Measurements from ENCODE around the gene CRACR2B.

The CRACR2B gene

GRCh38 chr11:809287-810039, 18.3 kb upstream of the CRACR2B start, which contains the start of gene RPLP2 (continued):
- TF ChIP-seq ZNF280C (tag by site-specific recombination; IDR thresholded peaks at IDR 0.05) (no peak), INSM2 (tag by site-specific recombination; IDR thresholded peaks at IDR 0.05) (peak; percentile 33; the same call in 1 of the 2 replicates), ZNF148 (tag by site-specific recombination; IDR thresholded peaks at IDR 0.05; ENCODE audit: borderline replicate concordance) (no peak), ZNF292 (tag by site-specific recombination; IDR thresholded peaks at IDR 0.05; ENCODE audit: borderline replicate concordance, low read depth) (no peak), KLF17 (tag by site-specific recombination; IDR thresholded peaks at IDR 0.05) (peak; percentile 80), FEZF1 (tag by site-specific recombination; IDR thresholded peaks at IDR 0.05) (peak; percentile 90), ZSCAN23 (tag by site-specific recombination; IDR thresholded peaks at IDR 0.05) (no peak), ZNF341 (tag by site-specific recombination; IDR thresholded peaks at IDR 0.05; ENCODE audit: low read depth) (peak; percentile 62), SP3 (tag by site-specific recombination; IDR thresholded peaks at IDR 0.05) (peak; percentile 92), ZNF223 (tag by site-specific recombination; IDR thresholded peaks at IDR 0.05) (no peak), ZBTB8A (tag by site-specific recombination; IDR thresholded peaks at IDR 0.05) (peak; percentile 59), KLF9 (tag by site-specific recombination; IDR thresholded peaks at IDR 0.05; ENCODE audit: low read depth) (peak; percentile 34), TRIM28 (IDR thresholded peaks at IDR 0.05; ENCODE audit: borderline replicate concordance, low read length) (no peak; the same call in 1 of the 2 replicates), SP7 (tag by site-specific recombination; IDR thresholded peaks at IDR 0.05) (peak; percentile 62), ZNF548 (tag by site-specific recombination; IDR thresholded peaks at IDR 0.05) (no peak), ZFP37 (tag by site-specific recombination; IDR thresholded peaks at IDR 0.05) (0 out of 2 replicates have a peak, but pooled peaks have one; percentile 67), ZBTB20 (tag by site-specific recombination; IDR thresholded peaks at IDR 0.05) (peak; percentile 98), ZNF24 (tag by site-specific recombination; IDR thresholded peaks at IDR 0.05) (peak; percentile 65; the same call in 1 of the 2 replicates), ZSCAN5A (tag by site-specific recombination; IDR thresholded peaks at IDR 0.05) (no peak; the same call in 1 of the 2 replicates), ZNF560 (tag by site-specific recombination; IDR thresholded peaks at IDR 0.05; ENCODE audit: borderline replicate concordance) (no peak)
- TF ChIP-seq, protein P1, sequence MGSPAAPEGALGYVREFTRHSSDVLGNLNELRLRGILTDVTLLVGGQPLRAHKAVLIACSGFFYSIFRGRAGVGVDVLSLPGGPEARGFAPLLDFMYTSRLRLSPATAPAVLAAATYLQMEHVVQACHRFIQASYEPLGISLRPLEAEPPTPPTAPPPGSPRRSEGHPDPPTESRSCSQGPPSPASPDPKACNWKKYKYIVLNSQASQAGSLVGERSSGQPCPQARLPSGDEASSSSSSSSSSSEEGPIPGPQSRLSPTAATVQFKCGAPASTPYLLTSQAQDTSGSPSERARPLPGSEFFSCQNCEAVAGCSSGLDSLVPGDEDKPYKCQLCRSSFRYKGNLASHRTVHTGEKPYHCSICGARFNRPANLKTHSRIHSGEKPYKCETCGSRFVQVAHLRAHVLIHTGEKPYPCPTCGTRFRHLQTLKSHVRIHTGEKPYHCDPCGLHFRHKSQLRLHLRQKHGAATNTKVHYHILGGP (tag by site-specific recombination; IDR thresholded peaks at IDR 0.05): no peak
- TF ChIP-seq, protein P2, sequence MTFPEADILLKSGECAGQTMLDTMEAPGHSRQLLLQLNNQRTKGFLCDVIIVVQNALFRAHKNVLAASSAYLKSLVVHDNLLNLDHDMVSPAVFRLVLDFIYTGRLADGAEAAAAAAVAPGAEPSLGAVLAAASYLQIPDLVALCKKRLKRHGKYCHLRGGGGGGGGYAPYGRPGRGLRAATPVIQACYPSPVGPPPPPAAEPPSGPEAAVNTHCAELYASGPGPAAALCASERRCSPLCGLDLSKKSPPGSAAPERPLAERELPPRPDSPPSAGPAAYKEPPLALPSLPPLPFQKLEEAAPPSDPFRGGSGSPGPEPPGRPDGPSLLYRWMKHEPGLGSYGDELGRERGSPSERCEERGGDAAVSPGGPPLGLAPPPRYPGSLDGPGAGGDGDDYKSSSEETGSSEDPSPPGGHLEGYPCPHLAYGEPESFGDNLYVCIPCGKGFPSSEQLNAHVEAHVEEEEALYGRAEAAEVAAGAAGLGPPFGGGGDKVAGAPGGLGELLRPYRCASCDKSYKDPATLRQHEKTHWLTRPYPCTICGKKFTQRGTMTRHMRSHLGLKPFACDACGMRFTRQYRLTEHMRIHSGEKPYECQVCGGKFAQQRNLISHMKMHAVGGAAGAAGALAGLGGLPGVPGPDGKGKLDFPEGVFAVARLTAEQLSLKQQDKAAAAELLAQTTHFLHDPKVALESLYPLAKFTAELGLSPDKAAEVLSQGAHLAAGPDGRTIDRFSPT (tag by site-specific recombination; IDR thresholded peaks at IDR 0.05): peak; percentile 77; the same call in 1 of the 2 replicates
- TF ChIP-seq, protein P3, sequence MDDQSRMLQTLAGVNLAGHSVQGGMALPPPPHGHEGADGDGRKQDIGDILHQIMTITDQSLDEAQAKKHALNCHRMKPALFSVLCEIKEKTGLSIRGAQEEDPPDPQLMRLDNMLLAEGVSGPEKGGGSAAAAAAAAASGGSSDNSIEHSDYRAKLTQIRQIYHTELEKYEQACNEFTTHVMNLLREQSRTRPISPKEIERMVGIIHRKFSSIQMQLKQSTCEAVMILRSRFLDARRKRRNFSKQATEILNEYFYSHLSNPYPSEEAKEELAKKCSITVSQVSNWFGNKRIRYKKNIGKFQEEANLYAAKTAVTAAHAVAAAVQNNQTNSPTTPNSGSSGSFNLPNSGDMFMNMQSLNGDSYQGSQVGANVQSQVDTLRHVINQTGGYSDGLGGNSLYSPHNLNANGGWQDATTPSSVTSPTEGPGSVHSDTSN (CRISPR knock-in tag; IDR thresholded peaks at IDR 0.05): peak; percentile 76

Measured in HEK293 (cell line).